ENCODE results near the gene BTBD1.

The BTBD1 gene

DNA sequence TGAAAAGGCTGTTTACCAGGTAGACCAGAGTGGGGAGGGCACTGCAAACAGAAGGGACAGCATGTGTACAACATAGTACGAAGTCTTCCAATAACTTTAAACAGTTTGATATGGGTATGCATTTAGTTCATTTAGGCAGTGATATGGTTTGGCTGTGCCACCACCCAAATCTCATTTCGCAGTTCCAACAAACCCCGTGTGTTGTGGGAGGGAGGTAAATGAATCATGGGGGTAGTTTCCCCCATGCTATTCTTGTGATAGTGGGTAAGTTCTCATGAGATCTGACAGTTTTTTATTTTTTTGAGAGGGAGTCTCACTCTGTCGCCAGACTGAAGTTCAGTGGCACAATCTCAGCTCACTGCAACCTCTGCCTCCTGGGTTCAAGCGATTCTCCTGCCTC is 88.6 kb downstream of the BTBD1 start:
- no peak for DNase-seq (ENCODE audit: low spot score in 2 of 2)
- peaks cover 3% of the 10 kb centered on the region for H3K36me3 Mint-ChIP-seq
- no peak for ATAC-seq (ENCODE audit: low read depth)
- no peak overlapping the region for H3K4me3 Mint-ChIP-seq
- H3K9me3 Mint-ChIP-seq, result no peaks in the 10 kb centered on the region
- H3K27me3 Mint-ChIP-seq, result no peaks in the 10 kb centered on the region
- H3K4me1 Mint-ChIP-seq, result no peaks in the 10 kb centered on the region
- H3K27ac Mint-ChIP-seq, result no peak overlapping the region

DNA sequence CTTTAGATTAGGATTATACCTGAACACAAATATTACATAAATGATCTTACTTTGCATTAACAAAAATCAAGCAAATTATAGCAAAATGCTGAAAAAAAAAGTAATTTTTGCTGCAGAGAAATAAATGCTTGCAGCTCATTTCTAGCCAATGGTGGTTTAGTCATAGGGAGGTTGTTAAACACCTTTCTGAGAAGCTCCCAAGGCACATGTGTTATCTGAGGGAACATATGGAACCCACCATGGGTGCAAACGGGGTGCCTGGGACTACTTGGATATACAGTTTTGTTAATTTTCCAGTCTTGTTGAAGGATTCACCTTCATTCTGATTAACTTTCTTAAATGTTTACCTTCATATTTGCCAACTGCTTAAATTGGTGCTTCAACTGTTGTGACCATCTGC is 90.0 kb downstream of the BTBD1 start:
- ATAC-seq (ENCODE audit: low read depth) (no peak), DNase-seq (ENCODE audit: low spot score in 2 of 2) (no peak)
- no peaks in the 10 kb centered on the region for H3K27me3 Mint-ChIP-seq
- no peaks in the 10 kb centered on the region for H3K4me1 Mint-ChIP-seq
- H3K36me3 Mint-ChIP-seq, result peaks cover 3% of the 10 kb centered on the region
- H3K4me3 Mint-ChIP-seq, result no peak overlapping the region
- H3K9me3 Mint-ChIP-seq, result no peaks in the 10 kb centered on the region
- H3K27ac Mint-ChIP-seq, result no peak overlapping the region

DNA sequence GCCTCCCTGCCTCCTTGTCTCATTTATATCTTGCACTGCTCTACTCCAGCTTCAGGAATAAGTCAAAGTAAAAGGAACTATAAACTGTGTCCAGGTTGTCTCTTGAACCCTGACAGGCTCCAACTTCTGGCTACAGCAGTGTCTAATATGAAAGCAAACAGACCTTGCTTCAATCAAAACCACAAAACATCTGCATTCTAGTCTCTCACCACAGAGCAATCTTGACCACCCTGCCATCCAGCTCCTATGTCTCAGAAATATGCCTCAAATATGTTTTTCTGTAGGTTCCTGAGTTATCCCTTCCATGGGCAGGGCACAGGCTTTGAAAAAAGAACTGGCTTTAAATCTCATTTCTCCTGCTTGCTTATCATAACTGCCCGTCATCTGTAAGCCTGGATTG is 94.1 kb downstream of the BTBD1 start:
- ATAC-seq (ENCODE audit: low read depth) (no peak), DNase-seq (ENCODE audit: low spot score in 2 of 2) (no peak)
- no peak overlapping the region for H3K27ac Mint-ChIP-seq
- H3K27me3 Mint-ChIP-seq, result no peaks in the 10 kb centered on the region
- H3K4me3 Mint-ChIP-seq, result no peak overlapping the region
- no peaks in the 10 kb centered on the region for H3K9me3 Mint-ChIP-seq
- H3K4me1 Mint-ChIP-seq, result no peaks in the 10 kb centered on the region
- peaks cover 2% of the 10 kb centered on the region for H3K36me3 Mint-ChIP-seq

DNA sequence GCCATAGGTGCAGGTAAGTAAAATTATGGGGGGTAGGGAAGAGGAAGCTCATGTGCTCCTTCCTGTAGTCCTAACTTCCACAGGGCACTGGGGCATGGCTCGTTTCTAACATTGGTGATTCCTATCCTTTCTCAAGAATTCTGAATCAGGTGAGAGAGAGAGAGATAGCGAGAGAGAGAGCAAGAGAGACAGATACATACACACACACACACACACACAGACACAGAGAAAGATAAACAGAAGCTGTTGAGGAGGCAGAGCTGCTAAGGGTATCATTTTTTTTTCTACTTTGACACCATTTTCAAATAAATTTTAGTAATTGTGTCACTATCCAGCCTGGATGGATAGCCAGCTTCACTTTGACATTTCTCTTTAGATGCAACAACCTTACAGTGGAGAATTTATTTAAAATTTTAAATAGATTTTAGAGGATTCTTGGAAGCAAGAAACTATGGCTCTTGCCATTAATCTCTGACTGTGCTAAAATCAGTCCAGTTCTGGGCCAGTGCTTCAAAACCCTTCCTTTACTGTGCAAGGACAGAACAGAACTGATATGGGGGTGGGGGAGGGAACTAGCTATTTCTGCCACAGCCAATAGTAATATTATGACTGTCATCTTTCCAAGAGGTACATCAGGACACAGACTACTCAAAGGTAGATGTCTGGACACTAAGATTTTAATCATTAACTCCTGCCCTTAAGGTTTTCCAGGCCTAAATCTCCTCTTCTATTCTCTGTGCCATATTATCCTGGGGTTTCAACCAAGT is 95.7 kb downstream of the BTBD1 start:
- no peaks in the 10 kb centered on the region for H3K36me3 Mint-ChIP-seq
- H3K27me3 Mint-ChIP-seq, result no peaks in the 10 kb centered on the region
- H3K9me3 Mint-ChIP-seq, result no peaks in the 10 kb centered on the region
- no peak for DNase-seq (ENCODE audit: low spot score in 2 of 2)
- no peak overlapping the region for H3K4me3 Mint-ChIP-seq
- no peak for ATAC-seq (ENCODE audit: low read depth)
- no peak overlapping the region for H3K27ac Mint-ChIP-seq
- no peaks in the 10 kb centered on the region for H3K4me1 Mint-ChIP-seq

DNA sequence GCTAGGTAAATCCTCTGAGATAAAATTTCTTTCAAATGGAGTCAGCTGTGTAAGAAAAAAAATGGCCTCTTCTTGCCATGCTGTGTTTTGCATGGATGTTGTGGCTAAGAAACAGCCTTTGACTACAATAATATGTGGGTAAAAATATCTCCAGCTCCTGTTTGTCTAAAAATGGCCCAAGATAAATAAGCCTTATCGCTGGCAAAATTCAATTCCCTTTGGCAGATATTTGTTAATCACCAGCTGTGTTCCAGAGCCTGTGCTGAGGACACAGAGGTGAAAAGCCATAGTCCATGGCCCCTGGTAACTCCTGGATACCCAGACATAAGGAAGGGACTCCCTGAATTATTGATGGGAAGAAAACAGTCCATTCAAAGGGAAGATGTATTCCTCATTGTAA is 96.4 kb downstream of the BTBD1 start:
- Mint-ChIP-seq H3K4me1 (no peaks in the 10 kb centered on the region), H3K27me3 (no peaks in the 10 kb centered on the region), H3K36me3 (no peaks in the 10 kb centered on the region), H3K9me3 (no peaks in the 10 kb centered on the region), H3K27ac (no peak overlapping the region), H3K4me3 (no peak overlapping the region)
- no peak for DNase-seq (ENCODE audit: low spot score in 2 of 2)
- ATAC-seq (ENCODE audit: low read depth), result no peak

DNA sequence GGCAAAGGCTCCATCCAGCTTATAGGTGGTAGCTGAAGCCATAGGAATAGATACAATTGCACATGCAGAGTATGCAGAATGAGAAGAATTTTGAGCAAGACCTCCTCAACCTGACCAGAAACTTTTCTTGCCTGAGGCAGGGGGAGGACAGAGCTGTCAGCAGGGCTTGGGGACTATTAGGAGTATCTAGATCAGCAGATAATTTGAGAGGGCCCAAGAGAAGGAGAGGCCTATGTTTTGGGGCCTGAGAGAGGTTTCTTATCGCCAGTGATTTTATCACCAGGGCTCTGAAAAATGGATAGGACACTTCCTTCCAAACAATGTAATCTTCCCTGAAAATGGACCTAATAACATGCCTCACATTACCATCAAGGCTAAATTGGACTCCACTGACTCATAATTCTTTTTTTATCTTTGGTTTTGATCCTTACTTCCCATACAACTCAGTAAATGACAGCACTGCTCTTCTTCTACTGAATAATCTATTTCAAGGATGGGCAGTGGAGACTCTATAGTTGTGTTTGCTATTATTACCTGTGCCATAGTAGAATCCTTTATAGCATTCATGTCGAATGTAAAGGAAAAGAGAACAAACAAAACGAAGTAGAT is 96.9 kb downstream of the BTBD1 start:
- DNase-seq (ENCODE audit: low spot score in 2 of 2) (no peak), ATAC-seq (ENCODE audit: low read depth) (no peak)
- Mint-ChIP-seq H3K4me1 (no peaks in the 10 kb centered on the region), H3K27me3 (no peaks in the 10 kb centered on the region), H3K4me3 (no peak overlapping the region), H3K36me3 (no peaks in the 10 kb centered on the region), H3K9me3 (no peaks in the 10 kb centered on the region), H3K27ac (no peak overlapping the region)

DNA sequence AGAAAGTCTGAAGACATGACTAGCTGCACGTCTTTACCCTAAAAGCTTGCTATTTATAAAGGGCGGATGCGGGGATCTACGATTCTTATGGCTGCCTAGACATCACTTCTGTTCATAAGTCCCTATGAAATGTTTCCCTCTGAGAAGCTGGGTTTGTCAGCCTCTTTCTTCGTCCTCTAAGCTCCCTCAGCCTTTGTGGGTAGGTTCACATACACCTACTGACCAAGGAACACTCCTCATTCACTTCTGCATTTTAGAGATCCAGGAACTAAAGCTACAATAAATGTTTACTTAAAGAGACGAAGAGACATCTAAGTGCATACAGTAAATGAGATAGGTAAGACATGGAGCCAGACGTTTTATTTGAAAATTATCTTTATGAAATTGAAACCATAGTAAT is 97.7 kb downstream of the BTBD1 start:
- H3K27me3 Mint-ChIP-seq, result no peaks in the 10 kb centered on the region
- H3K4me1 Mint-ChIP-seq, result no peaks in the 10 kb centered on the region
- H3K9me3 Mint-ChIP-seq, result no peaks in the 10 kb centered on the region
- H3K36me3 Mint-ChIP-seq, result no peaks in the 10 kb centered on the region
- DNase-seq (ENCODE audit: low spot score in 2 of 2) (no peak), ATAC-seq (ENCODE audit: low read depth) (no peak)
- no peak overlapping the region for H3K4me3 Mint-ChIP-seq
- H3K27ac Mint-ChIP-seq, result no peak overlapping the region

DNA sequence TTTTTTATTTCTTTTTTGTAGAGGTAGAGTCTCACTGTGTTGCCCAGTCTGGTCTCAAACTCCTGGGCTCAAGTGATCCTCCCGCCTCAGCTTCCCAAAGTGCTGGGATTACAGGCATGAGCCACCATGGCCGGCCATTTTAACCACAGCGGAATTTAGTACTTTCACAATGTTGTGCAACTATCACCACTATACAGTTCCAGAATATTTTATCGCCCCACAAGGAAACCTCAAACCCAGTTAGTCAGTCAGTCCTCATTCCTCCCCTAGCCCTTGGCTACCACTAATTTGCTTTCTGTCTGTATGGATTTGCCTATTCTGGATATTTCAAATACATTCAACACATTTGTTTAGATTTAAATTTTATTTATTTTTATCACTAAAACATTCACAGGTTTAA is 99.0 kb downstream of the BTBD1 start:
- no peaks in the 10 kb centered on the region for H3K4me1 Mint-ChIP-seq
- ATAC-seq (ENCODE audit: low read depth) (no peak), DNase-seq (ENCODE audit: low spot score in 2 of 2) (no peak)
- H3K4me3 Mint-ChIP-seq, result no peak overlapping the region
- no peaks in the 10 kb centered on the region for H3K36me3 Mint-ChIP-seq
- no peaks in the 10 kb centered on the region for H3K27me3 Mint-ChIP-seq
- H3K9me3 Mint-ChIP-seq, result no peaks in the 10 kb centered on the region
- H3K27ac Mint-ChIP-seq, result no peak overlapping the region

DNA sequence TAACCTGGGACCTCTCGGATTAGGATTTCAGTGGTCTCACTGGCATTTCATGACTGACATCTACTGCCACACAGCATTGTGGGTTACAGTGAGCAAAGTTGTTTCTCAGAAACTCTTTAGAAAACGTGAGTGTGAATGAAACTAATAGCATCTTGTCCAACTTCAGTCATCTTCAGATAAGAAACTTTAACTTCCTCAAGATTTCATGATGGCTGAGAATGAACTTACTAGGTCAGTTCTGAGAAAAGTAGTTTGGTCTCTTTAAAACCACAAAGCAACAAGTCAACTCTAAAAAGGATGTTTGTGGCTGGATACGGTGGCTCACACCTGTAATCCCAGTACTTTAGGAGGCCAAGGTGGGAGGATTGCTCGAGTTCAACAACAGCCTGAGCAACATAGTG is 100.4 kb downstream of the BTBD1 start:
- no peaks in the 10 kb centered on the region for H3K27me3 Mint-ChIP-seq
- ATAC-seq (ENCODE audit: low read depth) (no peak), DNase-seq (ENCODE audit: low spot score in 2 of 2) (no peak)
- no peaks in the 10 kb centered on the region for H3K36me3 Mint-ChIP-seq
- H3K9me3 Mint-ChIP-seq, result no peaks in the 10 kb centered on the region
- H3K27ac Mint-ChIP-seq, result no peak overlapping the region
- no peak overlapping the region for H3K4me3 Mint-ChIP-seq
- no peaks in the 10 kb centered on the region for H3K4me1 Mint-ChIP-seq
